ENCODE results near the gene UCP3.

The UCP3 gene

DNA sequence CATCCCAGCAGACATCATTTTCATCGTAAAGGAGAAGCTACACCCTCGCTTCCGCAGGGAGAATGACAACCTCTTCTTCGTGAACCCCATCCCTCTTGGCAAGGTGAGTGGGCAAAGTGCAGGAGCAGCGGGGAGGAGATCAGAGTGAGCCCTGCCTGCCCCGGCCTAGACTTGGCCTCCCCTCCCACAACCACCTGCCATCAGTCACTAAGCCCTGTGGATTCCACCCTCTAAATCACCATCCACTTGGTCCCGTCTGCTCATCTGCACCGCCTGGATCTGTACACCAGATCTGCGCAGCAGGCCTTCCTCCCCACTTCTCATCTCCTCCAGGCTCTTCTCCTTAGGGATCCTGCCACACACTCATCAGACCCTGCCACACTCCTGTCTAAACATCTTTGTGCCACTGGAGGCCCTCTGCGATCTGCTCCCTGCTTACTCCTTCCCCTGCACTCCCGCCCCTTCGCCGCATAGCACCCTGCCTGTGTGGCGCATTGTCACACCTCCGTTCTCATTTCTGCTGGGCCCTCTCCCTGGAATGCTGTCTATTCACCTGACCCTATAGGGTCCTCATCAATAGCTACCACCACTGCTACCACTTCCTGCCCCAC, 40.4 kb downstream of the UCP3 start:
- no peak overlapping the region for H3K4me3 ChIP-seq (ENCODE audit: low read depth, low read length)
- TF ChIP-seq, protein P1, sequence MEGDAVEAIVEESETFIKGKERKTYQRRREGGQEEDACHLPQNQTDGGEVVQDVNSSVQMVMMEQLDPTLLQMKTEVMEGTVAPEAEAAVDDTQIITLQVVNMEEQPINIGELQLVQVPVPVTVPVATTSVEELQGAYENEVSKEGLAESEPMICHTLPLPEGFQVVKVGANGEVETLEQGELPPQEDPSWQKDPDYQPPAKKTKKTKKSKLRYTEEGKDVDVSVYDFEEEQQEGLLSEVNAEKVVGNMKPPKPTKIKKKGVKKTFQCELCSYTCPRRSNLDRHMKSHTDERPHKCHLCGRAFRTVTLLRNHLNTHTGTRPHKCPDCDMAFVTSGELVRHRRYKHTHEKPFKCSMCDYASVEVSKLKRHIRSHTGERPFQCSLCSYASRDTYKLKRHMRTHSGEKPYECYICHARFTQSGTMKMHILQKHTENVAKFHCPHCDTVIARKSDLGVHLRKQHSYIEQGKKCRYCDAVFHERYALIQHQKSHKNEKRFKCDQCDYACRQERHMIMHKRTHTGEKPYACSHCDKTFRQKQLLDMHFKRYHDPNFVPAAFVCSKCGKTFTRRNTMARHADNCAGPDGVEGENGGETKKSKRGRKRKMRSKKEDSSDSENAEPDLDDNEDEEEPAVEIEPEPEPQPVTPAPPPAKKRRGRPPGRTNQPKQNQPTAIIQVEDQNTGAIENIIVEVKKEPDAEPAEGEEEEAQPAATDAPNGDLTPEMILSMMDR (IDR thresholded peaks at IDR 0.05; ENCODE audit: low read depth, low read length, missing control alignments), result no peak
- no peak for DNase-seq (ENCODE audit: low read depth)
- in situ Hi-C loops (cut with HindIII; ENCODE audit: low sequenced_read_pairs), result no loop called here

DNA sequence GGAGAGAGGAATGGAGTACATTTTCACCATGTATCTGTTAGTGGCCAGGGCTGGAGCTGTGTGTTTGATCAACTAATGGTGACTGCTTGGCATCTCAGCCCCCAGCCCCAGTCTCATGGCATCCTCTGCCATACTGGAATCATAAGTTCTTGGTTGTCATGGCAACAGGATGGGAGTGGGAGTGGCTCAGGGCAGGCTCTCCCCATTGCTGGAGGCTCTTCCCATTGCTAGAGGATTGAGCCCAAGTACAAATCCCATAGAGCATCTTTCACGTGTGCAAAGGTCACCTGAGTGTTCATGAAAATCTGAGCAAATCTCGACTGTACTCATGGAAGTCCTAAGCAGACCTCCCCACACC, 43.1 kb downstream of the UCP3 start:
- in situ Hi-C loops (cut with HindIII; ENCODE audit: low sequenced_read_pairs), result no loop called here
- DNase-seq (ENCODE audit: low read depth), result no peak
- TF ChIP-seq, protein P1 (IDR thresholded peaks at IDR 0.05; ENCODE audit: low read depth, low read length, missing control alignments), result no peak

DNA sequence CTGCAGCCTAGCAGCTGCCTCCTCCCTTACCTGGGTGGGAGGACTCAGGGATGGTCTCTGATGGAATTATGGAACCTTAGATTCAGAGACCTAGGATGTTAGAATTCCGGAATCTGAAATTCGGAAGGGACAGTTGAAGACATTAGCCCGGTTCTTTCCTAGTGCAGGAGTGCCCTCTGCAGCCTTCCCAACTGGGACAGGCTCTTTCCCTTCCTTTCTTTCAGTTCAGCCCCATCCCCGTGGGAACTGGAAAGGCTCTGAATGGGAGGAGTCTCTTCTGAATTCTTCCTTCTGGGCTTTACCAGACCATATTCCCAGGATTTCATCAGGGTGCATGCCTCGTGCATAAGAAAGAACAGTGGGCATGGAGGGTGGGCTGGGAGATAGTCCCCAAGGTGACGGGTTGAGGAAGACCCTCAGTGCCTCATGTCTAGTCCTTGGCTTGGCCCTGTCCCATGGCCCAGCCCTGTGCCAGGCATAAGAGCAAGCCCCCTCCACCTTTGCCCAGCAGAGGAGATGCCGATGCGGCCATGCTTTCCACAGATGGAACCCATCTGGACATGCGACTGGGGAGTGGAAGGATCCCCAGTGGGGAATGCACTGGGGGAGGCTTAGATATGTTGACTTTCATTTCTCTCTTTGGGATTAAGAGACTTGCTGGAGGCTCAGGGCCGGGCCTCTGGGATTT, 43.7 kb downstream of the UCP3 start:
- in situ Hi-C loops (cut with HindIII; ENCODE audit: low sequenced_read_pairs), result no loop called here
- TF ChIP-seq, protein P1 (IDR thresholded peaks at IDR 0.05; ENCODE audit: low read depth, low read length, missing control alignments), result no peak
- DNase-seq (ENCODE audit: low read depth), result no peak
- H3K4me3 ChIP-seq (ENCODE audit: low read depth, low read length), result no peak overlapping the region

More for the DNA sequence above, 43.1 kb downstream of the UCP3 start:
- no peak overlapping the region for H3K4me3 ChIP-seq (ENCODE audit: low read depth, low read length)

DNA sequence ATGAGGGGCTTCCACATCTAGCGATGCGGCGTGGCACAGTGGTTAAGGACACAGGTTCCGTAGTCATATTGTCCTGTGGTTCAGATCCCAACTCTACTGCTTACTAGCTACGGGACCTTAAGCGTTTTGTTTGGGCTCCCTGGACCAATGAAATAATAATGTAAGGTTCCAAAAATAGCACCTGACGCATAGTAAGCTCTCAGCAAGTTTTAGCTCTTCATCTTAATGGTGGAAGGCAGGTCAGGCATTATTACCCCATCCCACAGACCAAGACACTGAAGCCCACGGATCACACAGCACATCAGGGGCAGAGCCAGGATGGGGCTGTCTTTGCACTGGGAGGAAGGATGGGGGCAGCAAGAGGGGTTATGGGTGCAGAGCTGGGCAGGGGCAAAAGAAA, 45.0 kb downstream of the UCP3 start:
- H3K4me3 ChIP-seq (ENCODE audit: low read depth, low read length), result no peak overlapping the region
- DNase-seq (ENCODE audit: low read depth), result no peak
- TF ChIP-seq, protein P1 (IDR thresholded peaks at IDR 0.05; ENCODE audit: low read depth, low read length, missing control alignments), result no peak
- in situ Hi-C loops (cut with HindIII; ENCODE audit: low sequenced_read_pairs), result no loop called here

DNA sequence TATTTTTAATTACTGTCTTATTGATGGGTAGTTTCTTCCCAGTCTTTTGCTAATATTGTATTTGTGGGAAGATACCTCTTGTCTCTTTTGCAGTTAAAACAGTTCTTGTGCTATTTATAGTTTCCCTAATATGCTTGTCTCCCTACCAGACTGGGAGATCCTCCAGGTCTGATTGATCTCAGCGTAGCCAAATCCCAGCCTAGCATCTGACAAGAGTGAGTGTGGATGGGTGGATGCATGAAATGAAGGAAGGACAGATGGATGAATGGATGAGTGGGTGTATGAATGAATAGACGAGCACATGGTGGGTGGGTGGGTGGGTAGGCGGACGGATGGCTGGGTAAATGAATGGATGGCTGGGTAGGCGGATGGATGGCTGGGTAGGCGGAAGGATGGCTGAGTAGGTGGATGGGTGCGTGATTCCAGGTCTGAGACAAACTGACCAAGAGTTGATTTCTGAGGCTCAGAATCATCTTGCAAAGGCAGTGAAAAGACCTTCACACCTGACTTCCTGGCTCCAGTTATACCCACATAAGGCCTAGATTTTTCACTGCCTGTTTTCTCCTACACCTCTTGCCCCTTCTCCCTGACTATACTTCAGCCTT, 46.7 kb downstream of the UCP3 start:
- TF ChIP-seq, protein P1 (IDR thresholded peaks at IDR 0.05; ENCODE audit: low read depth, low read length, missing control alignments), result no peak
- no peak for DNase-seq (ENCODE audit: low read depth)
- in situ Hi-C loops (cut with HindIII; ENCODE audit: low sequenced_read_pairs), result no loop called here
- H3K4me3 ChIP-seq (ENCODE audit: low read depth, low read length), result no peak overlapping the region

DNA sequence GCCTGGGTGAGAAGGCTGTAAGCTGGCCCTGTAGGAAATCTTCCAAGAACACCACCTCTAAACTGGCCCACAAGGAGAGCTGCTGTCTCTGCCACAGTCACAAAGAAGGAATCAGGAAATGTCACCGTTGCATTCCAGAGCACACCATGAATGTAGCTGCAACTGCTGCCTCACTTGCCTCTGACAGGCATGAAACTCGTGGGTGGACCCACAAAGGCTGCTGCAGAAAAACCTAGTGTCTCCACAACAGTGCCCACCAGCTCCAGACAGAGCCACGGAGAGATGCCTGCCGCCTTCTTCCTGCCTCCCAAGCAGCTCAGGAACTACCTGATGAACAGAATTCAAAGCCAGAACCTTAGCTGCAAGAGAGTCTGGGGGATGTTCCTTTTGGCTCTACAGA, 47.6 kb downstream of the UCP3 start:
- in situ Hi-C loops (cut with HindIII; ENCODE audit: low sequenced_read_pairs), result no loop called here
- H3K4me3 ChIP-seq (ENCODE audit: low read depth, low read length), result no peak overlapping the region
- TF ChIP-seq, protein P1 (IDR thresholded peaks at IDR 0.05; ENCODE audit: low read depth, low read length, missing control alignments), result no peak
- no peak for DNase-seq (ENCODE audit: low read depth)

All from astrocyte of the cerebellum (primary cell).